Pancreas (tissue), 10 donors: Measurements from ENCODE around the gene MCAT. TPM values are rescaled to one million over a fixed set of nuclear protein-coding genes. Genes with fewer than 3 reads are reported as not detected.

Source experiments
- ATAC-seq, 4 donors: fragments of 200-7000 bp; cut with Tn5 transposase; one replicate each; pipeline versions ENCODE4 v1.8.0 to v1.9.1; 2020; ENCODE audit warnings: mild to moderate bottlenecking in 4 of 4, moderate library complexity in 4 of 4
- DNase-seq, 6 donors: peaks; one replicate each; pipeline ENCODE4 v3.0.0-alpha.2; 2020
- FAIRE-seq: peaks from 2 replicates; lab custom pipeline; 2012; peaks lifted over from hg19 to GRCh38; lab: Jason Lieb, UNC
- H3K27ac ChIP-seq, 4 donors: fragments of 200-600 bp; sonication (generic); 1 replicate in 3 of 4; 2 replicates in 1 of 4; pipeline versions ENCODE4 v1.5.0 to v1.8.0; 2020
- H3K27me3 ChIP-seq, 4 donors: fragments of 200-600 bp; one replicate each; pipeline ENCODE4 v1.8.0; 2021
- H3K36me3 ChIP-seq, 3 donors: fragments of 200-600 bp; sonication (generic) in 1 of 3; one replicate each; pipeline versions ENCODE4 v1.5.0 to v1.8.0; 2020 to 2021
- H3K4me1 ChIP-seq, 3 donors: fragments of 200-600 bp; one replicate each; pipeline ENCODE4 v1.8.0; 2021
- H3K4me3 ChIP-seq, 4 donors: fragments of 200-600 bp; sonication (generic) in 2 of 4; one replicate each; pipeline versions ENCODE4 v1.5.0 to v1.8.0; 2020 to 2021
- H3K9me3 ChIP-seq, 4 donors: fragments of 200-600 bp; one replicate each; pipeline ENCODE4 v1.8.0; 2021
- CTCF ChIP-seq, 4 donors: fragments of 200-600 bp; sonication (generic) in 3 of 4; IDR thresholded peaks; one replicate each; pipeline versions ENCODE4 v1.5.0 to v1.8.0; 2021; ENCODE audit warnings: antibody characterized with exemption in 4 of 4
- WGBS, 2 donors: extraction: QIAGEN DNeasy Blood & Tissue Kit; methylation state at CpG; one replicate each; pipeline ENCODE4 v1.1.7; 2013; 5-methylcytosine and 5-hydroxymethylcytosine counted together
- intact Hi-C, 3 donors: fragments of 100-400 bp; cut with DNase I; formaldehyde crosslinking; loops; one replicate each; pipeline versions ENCODE4 v1.11.1 to v1.14.2; 2022
- polyA plus RNA-seq, 2 donors: library from polyadenylated mRNA; stranded (reverse); fragments of 200-250 nt; gene quantifications; one replicate each; pipeline ENCODE4 v1.2.3, GENCODE V29; 2013
- total RNA-seq, 6 donors: library from RNA; stranded (reverse); fragmentation: NEBNext Ultra II Directional in 4 of 6; extraction: Animal tissue kit (Norgen Biotek cat#: 25700) in 4 of 6; gene quantifications; one replicate each; pipeline versions ENCODE4 v1.2.1 to v1.2.4, GENCODE V29; 2021 to 2023
- donor health status: healthy with polysubstance abuse.
- donor health status: DM: no; HTN: no; CAD: no; lungs with moderate emphysema.
- donor health status: DM: no; HTN: no; CAD: no.
- donor health status: control.
- donor health status: control.
- donor health status: Bipolar disorder and iron deficiency.
- donor health status: DM: yes; HTN: yes; CAD: no.
- donor health status: DM: no; HTN: no; CAD: no.
- donor health status: DM: no; HTN: no; CAD: no.
- donor health status: DM: yes; HTN: yes; CAD: no.

The MCAT gene
- total and polyA plus RNA-seq, 8 donors: 7.0 to 14.1 (median 10.7) TPM

- no peaks in the 10 kb centered on the region for H3K36me3 ChIP-seq
- H3K4me3 ChIP-seq: no peak overlapping the region
- no peak for FAIRE-seq
- H3K4me1 ChIP-seq: peaks cover 0 to 3% (median 0%) of the 10 kb centered on the region in 3 donors
- no peak for ATAC-seq
- no peaks in the 10 kb centered on the region for H3K27me3 ChIP-seq
- H3K27ac ChIP-seq: no peak overlapping the region
- no peaks in the 10 kb centered on the region for H3K9me3 ChIP-seq
- 87 to 88% methylated on average over 12 of the region's 12 CpGs for WGBS, 2 donors
- no peak for DNase-seq
- no peak for TF ChIP-seq CTCF (IDR thresholded peaks at IDR 0.05)
- intact Hi-C loops: no loop called here
Measured at GRCh38 chr22:43156413-43156812, 13.2 kb upstream of the MCAT start.

- no peaks in the 10 kb centered on the region for H3K9me3 ChIP-seq
- peak in 1 of 6 donors; percentile 65 for DNase-seq
- H3K36me3 ChIP-seq: no peaks in the 10 kb centered on the region
- H3K4me3 ChIP-seq: no peak overlapping the region
- no peak for ATAC-seq
- intact Hi-C loops: no loop called here
- no peak for FAIRE-seq
- 88 to 94% methylated on average over 5 of the region's 5 CpGs for WGBS, 2 donors
- no peak overlapping the region for H3K27ac ChIP-seq
- peaks cover 0 to 3% (median 0%) of the 10 kb centered on the region in 3 donors for H3K4me1 ChIP-seq
- no peak for TF ChIP-seq CTCF (IDR thresholded peaks at IDR 0.05)
- H3K27me3 ChIP-seq: no peaks in the 10 kb centered on the region
Measured at GRCh38 chr22:43155789-43156188, 12.6 kb upstream of the MCAT start.

- Histone ChIP-seq H3K4me3 (no peak overlapping the region), H3K27me3 (no peaks in the 10 kb centered on the region), H3K27ac (no peak overlapping the region), H3K9me3 (no peaks in the 10 kb centered on the region), H3K4me1 (peaks cover 0 to 3% (median 0%) of the 10 kb centered on the region in 3 donors), H3K36me3 (no peaks in the 10 kb centered on the region)
- DNase-seq: peak in 1 of 6 donors; percentile 52
- 89 to 94% methylated on average over 24 to 27 of the region's 27 CpGs for WGBS, 2 donors
- intact Hi-C loops: no loop called here
- FAIRE-seq: no peak
- no peak for TF ChIP-seq CTCF (IDR thresholded peaks at IDR 0.05)
- no peak for ATAC-seq
Measured at GRCh38 chr22:43154887-43155536, 11.8 kb upstream of the MCAT start.

- 74 to 79% methylated on average over 9 of the region's 9 CpGs for WGBS, 2 donors
- intact Hi-C loops: no loop called here
- Histone ChIP-seq H3K36me3 (no peaks in the 10 kb centered on the region), H3K4me1 (peaks cover 0 to 3% (median 0%) of the 10 kb centered on the region in 3 donors), H3K27ac (no peak overlapping the region), H3K27me3 (no peaks in the 10 kb centered on the region), H3K9me3 (no peaks in the 10 kb centered on the region), H3K4me3 (no peak overlapping the region)
- TF ChIP-seq CTCF (IDR thresholded peaks at IDR 0.05): no peak
- ATAC-seq (no peak), DNase-seq (no peak), FAIRE-seq (no peak)
Measured at GRCh38 chr22:43153899-43154298, 10.7 kb upstream of the MCAT start.
